SK-N-SH (cell line): Measurements from ENCODE around the gene PRAME. TPM values are rescaled to one million over a fixed set of nuclear protein-coding genes. Genes with fewer than 3 reads are reported as not detected.

Source experiments
- CTCF ChIA-PET: fragments of 300-600, 350-600 bp; formaldehyde crosslinking; extraction: SDS; loops from one replicate; lab custom pipeline; 2021; lab: Yijun Ruan, JAX
- POLR2A ChIA-PET: fragments of 350-600 bp; sonication (Branson Sonifier 250); formaldehyde crosslinking; extraction: SDS; loops from one replicate; lab custom pipeline; 2020; ENCODE audit warnings: antibody characterized with exemption, inconsistent platforms; lab: Yijun Ruan, JAX
- DNase-seq: peaks from one replicate; pipeline ENCODE4 v3.0.0; 2012
- H2AFZ ChIP-seq: fragments of 200-600 bp; sonication (generic); 2 replicates; pipeline ENCODE4 v1.8.1; 2016; ENCODE audit warnings: antibody characterized with exemption, mild to moderate bottlenecking, low read depth
- H3F3A ChIP-seq: fragments of 200-600 bp; sonication (generic); replicated peaks from 2 replicates; pipeline ENCODE3; 2016; ENCODE audit warnings: antibody characterized with exemption, mild to moderate bottlenecking; ENCODE audit not compliant: insufficient read depth
- H3K27ac ChIP-seq, 2 experiments: fragments of 200-500 bp in 1 of 2; fragments of 200-600 bp in 1 of 2; sonication (Bioruptor generic) in 1 of 2; sonication (generic), shearing (Covaris generic) in 1 of 2; 2 replicates each; pipeline versions ENCODE4 v1.5.1 to v1.6.1; 2014 to 2016; ENCODE audit warnings: low read depth in 2 of 2, inconsistent platforms in 1 of 2, low read length in 1 of 2, mild to moderate bottlenecking in 1 of 2, mixed read lengths in 1 of 2
- H3K27me3 ChIP-seq: fragments of 200-600 bp; sonication (generic), shearing (Covaris generic); 2 replicates; pipeline ENCODE4 v1.6.1; 2016; ENCODE audit warnings: mixed run types; ENCODE audit not compliant: insufficient read depth
- H3K36me3 ChIP-seq, 2 experiments: fragments of 200-500 bp in 1 of 2; fragments of 200-600 bp in 1 of 2; sonication (Bioruptor generic) in 1 of 2; sonication (generic) in 1 of 2; replicated peaks in 1 of 2; 2 replicates each; pipeline versions ENCODE3 to v1.5.1; 2014 to 2016; ENCODE audit warnings: low read length in 1 of 2, mild to moderate bottlenecking in 1 of 2; ENCODE audit not compliant: insufficient read depth in 2 of 2, control insufficient read depth in 1 of 2
- H3K4me1 ChIP-seq, 2 experiments: fragments of 200-500 bp in 1 of 2; fragments of 200-600 bp in 1 of 2; sonication (Bioruptor generic) in 1 of 2; sonication (generic), shearing (Covaris generic) in 1 of 2; 2 replicates each; pipeline versions ENCODE4 v1.5.1 to v1.6.1; 2014 to 2016; ENCODE audit warnings: low read depth in 1 of 2, low read length in 1 of 2, mixed run types in 1 of 2; ENCODE audit not compliant: insufficient read depth in 2 of 2, control insufficient read depth in 1 of 2
- H3K4me2 ChIP-seq: fragments of 200-600 bp; sonication (generic), shearing (Covaris generic); 2 replicates; pipeline ENCODE4 v1.6.1; 2017; ENCODE audit warnings: mixed run types
- H3K4me3 ChIP-seq, 2 experiments: fragments of 200-500 bp in 1 of 2; fragments of 200-600 bp in 1 of 2; sonication (Bioruptor generic) in 1 of 2; sonication (generic), shearing (Covaris generic) in 1 of 2; 2 replicates each; pipeline versions ENCODE4 v1.5.1 to v1.8.1; 2014 to 2016; ENCODE audit warnings: low read depth in 2 of 2, inconsistent platforms in 1 of 2, low read length in 1 of 2, mild to moderate bottlenecking in 1 of 2, mixed read lengths in 1 of 2, moderate library complexity in 1 of 2
- H3K79me2 ChIP-seq: fragments of 200-600 bp; sonication (generic); 2 replicates; pipeline ENCODE4 v1.8.1; 2017; ENCODE audit warnings: mild to moderate bottlenecking; ENCODE audit not compliant: insufficient read depth
- H3K9ac ChIP-seq: fragments of 200-600 bp; sonication (generic); 2 replicates; pipeline ENCODE4 v1.6.1; 2017; ENCODE audit warnings: mixed run types
- H3K9me2 ChIP-seq: fragments of 200-600 bp; sonication (generic); 2 replicates; pipeline ENCODE4 v1.6.1; 2017; ENCODE audit warnings: mixed run types
- H3K9me3 ChIP-seq: fragments of 200-600 bp; sonication (generic); 2 replicates; pipeline ENCODE4 v1.6.1; 2017; ENCODE audit warnings: mixed run types, mild to moderate bottlenecking, moderate library complexity
- H4K20me1 ChIP-seq: fragments of 200-600 bp; sonication (generic); 2 replicates; pipeline ENCODE4 v1.6.1; 2017; ENCODE audit warnings: mild to moderate bottlenecking, mixed run types; ENCODE audit not compliant: insufficient read depth
- CHD2 ChIP-seq: fragments of 150-350 bp; IDR thresholded peaks from 2 replicates; pipeline ENCODE4 v1.6.1; 2018; ENCODE audit warnings: low read length; ENCODE audit not compliant: partially characterized antibody
- EZH2phosphoT487 ChIP-seq: fragments of 200-600 bp; sonication (generic); IDR thresholded peaks from 2 replicates; pipeline ENCODE4 v1.6.1; 2017; ENCODE audit warnings: low read depth, mixed run types, mild to moderate bottlenecking, antibody characterized with exemption, moderate library complexity, borderline replicate concordance
- FOXJ3 ChIP-seq: sonication (generic); formaldehyde crosslinking; IDR thresholded peaks from 2 replicates; pipeline ENCODE4 v1.5.1; 2020; ENCODE audit warnings: mild to moderate bottlenecking, missing genetic modification reagents
- GABPA ChIP-seq: IDR thresholded peaks from 2 replicates; pipeline ENCODE4 v1.4.0; 2012; ENCODE audit warnings: low read depth, mild to moderate bottlenecking
- GATA2 ChIP-seq: sonication (generic); formaldehyde crosslinking; IDR thresholded peaks from 2 replicates; pipeline ENCODE4 v1.5.0; 2020; ENCODE audit warnings: mild to moderate bottlenecking, missing genetic modification reagents
- NFIC ChIP-seq: IDR thresholded peaks from 2 replicates; pipeline ENCODE4 v1.4.0; 2012; ENCODE audit warnings: borderline replicate concordance
- NRF1 ChIP-seq: IDR thresholded peaks from 2 replicates; pipeline ENCODE4 v1.6.1; 2012; ENCODE audit warnings: low read depth, mild to moderate bottlenecking, low read length
- POLR2AphosphoS5 ChIP-seq: IDR thresholded peaks from 2 replicates; pipeline ENCODE4 v1.6.1; 2012; ENCODE audit warnings: low read depth, low read length
- RAD21 ChIP-seq: IDR thresholded peaks from 2 replicates; pipeline ENCODE4 v1.6.1; 2012; ENCODE audit warnings: mild to moderate bottlenecking, low read length
- SIN3A ChIP-seq: IDR thresholded peaks from 2 replicates; pipeline ENCODE4 v1.6.1; 2012; ENCODE audit warnings: low read depth, mild to moderate bottlenecking, low read length, moderate library complexity, borderline replicate concordance
- TCF12 ChIP-seq: IDR thresholded peaks from 2 replicates; pipeline ENCODE4 v1.4.0; 2012
- YY1 ChIP-seq: IDR thresholded peaks from 2 replicates; pipeline ENCODE4 v1.4.0; 2012; ENCODE audit warnings: low read depth, mild to moderate bottlenecking
- WGBS: methylation state at CpG from one replicate; pipeline ENCODE4 v1.1.6; 2017; ENCODE audit warnings: low lambda C conversion rate; 5-methylcytosine and 5-hydroxymethylcytosine counted together
- polyA plus RNA-seq, 3 experiments: library from polyadenylated mRNA; depleted of rRNA; stranded (reverse); fragments of >200 nt; gene quantifications; 2 replicates each; pipeline ENCODE4 v1.2.3, GENCODE V29; 2012
- TF ChIP-seq, protein P1 (sequence below): fragments of 200-600 bp; sonication (generic); IDR thresholded peaks from 2 replicates; pipeline ENCODE4 v1.6.1; 2017; ENCODE audit warnings: antibody characterized with exemption, mild to moderate bottlenecking, moderate library complexity
- TF ChIP-seq, protein P2 (sequence below): fragments of 150-350 bp; IDR thresholded peaks from 2 replicates; pipeline ENCODE4 v1.6.1; 2017; ENCODE audit warnings: antibody characterized with exemption, low read length, low read depth, borderline replicate concordance
- TF ChIP-seq, protein P3 (sequence below): IDR thresholded peaks from 2 replicates; pipeline ENCODE4; 2012
- TF ChIP-seq, protein P4 (sequence below): IDR thresholded peaks from 2 replicates; pipeline ENCODE4 v1.4.0; 2012; ENCODE audit warnings: low read depth
- TF ChIP-seq, protein P5 (sequence below): IDR thresholded peaks from 2 replicates; pipeline ENCODE4 v1.4.0; 2012; ENCODE audit warnings: low read depth, borderline replicate concordance

The PRAME gene
- polyA plus RNA-seq, 1 of the 3 experiments (the other 2 are of a cell fraction): 193 TPM

DNA sequence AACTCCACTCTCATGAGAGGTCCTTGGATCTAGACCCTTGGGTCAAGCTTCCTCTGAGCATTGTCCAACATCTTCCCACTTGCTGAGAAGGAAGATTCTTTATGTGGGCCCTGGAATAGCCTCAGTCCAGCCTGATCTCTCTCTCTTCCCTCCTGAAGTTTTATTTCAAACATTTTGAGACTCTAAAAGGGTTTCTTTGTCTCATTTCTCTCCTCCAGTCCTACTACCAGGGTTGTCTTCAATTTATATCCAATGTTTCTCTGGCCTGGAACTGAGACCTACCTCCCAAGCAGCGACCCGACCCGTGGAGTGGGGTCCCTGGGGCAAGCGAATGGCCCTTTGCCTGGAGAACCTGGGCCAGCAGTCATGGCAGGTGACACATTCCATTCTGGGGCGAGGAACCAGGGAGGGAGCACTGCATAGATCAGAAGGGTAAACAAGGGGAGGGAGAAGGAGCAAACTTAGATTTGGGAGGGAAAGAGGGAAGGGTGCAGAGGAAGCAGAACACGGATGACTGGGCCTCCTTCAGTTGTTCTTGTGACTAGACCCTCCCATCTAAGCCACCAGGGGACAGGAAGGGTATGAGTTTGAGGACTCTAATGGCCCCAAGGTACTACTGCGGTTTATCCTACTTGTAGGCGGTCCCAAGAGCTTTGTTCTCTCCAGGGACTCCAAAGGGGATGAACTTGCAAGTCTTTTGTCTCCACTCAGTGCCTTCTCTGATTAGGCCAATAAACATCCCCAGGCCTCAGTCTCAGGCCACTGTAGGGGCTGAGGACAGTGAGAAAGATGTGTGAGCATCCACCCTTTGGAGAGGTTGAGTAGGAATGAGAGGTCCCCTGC is 14.2 kb upstream of the PRAME start:
- 25% methylated on average over 8 of the region's 8 CpGs for WGBS
- Histone ChIP-seq H3K4me1 (no peaks in the 10 kb centered on the region), H3K9ac (no peak overlapping the region), H4K20me1 (no peaks in the 10 kb centered on the region), H3K27ac (no peak overlapping the region), H3F3A (no peaks in the 10 kb centered on the region), H3K9me2 (no peaks in the 10 kb centered on the region), H2AFZ (no peak overlapping the region), H3K36me3 (no peaks in the 10 kb centered on the region), H3K9me3 (no peaks in the 10 kb centered on the region), H3K27me3 (peaks cover 35% of the 10 kb centered on the region), H3K79me2 (no peaks in the 10 kb centered on the region), H3K4me2 (no peak overlapping the region), H3K4me3 (no peak overlapping the region)
- no peak for TF ChIP-seq NFIC
- TF ChIP-seq FOXJ3 (CRISPR knock-in tag): no peak
- TF ChIP-seq SIN3A: no peak
- no peak for DNase-seq
- ChIA-PET POLR2A (no interaction called here), CTCF (interaction anchor here (1.4 to 12.4 kb wide), 3 partner anchors 14 to 109 kb away, joined by 3 to 190 read pairs (median 11); partner anchors contain the start of gene PRAME)

DNA sequence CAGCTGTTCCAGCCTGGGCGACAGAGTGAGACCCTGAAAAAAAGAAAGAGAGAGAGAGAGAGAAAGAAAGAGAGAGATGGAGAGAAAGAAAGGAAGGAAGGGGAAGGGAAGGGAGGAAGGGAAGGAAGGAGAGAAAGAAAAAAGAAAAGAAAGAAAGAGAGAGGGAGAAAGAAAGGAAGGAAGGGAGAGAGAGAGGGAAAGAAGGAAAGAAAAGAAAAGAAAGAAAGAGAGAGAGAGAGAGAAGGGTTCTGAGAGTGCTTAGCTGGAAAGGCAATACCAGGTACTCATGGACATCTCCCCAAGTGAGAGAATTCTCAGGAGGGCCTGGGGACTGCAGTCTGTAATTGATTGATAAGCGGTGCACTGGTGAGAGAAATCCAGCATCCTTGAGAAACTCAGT is 12.8 kb upstream of the PRAME start:
- no peak overlapping the region for H3K9ac ChIP-seq
- 44% methylated on average over 2 of the region's 2 CpGs for WGBS
- ChIA-PET CTCF (interaction anchor here (0.7 to 12.4 kb wide), 5 partner anchors 13 to 711 kb away, joined by 3 to 190 read pairs (median 6); partner anchors contain the start of gene PRAME), POLR2A (no interaction called here)
- no peak overlapping the region for H2AFZ ChIP-seq
- no peaks in the 10 kb centered on the region for H3K9me3 ChIP-seq
- no peaks in the 10 kb centered on the region for H3K36me3 ChIP-seq
- no peak overlapping the region for H3K4me2 ChIP-seq
- DNase-seq: no peak
- no peak overlapping the region for H3K4me3 ChIP-seq
- no peak overlapping the region for H3K27ac ChIP-seq
- TF ChIP-seq GATA2 (no peak), CHD2 (no peak), RAD21 (no peak)
- TF ChIP-seq, all 33 proteins: peak for 0
- no peaks in the 10 kb centered on the region for H4K20me1 ChIP-seq
- no peaks in the 10 kb centered on the region for H3F3A ChIP-seq
- H3K27me3 ChIP-seq: peaks cover 42% of the 10 kb centered on the region
- H3K4me1 ChIP-seq: no peaks in the 10 kb centered on the region
- H3K79me2 ChIP-seq: no peaks in the 10 kb centered on the region
- H3K9me2 ChIP-seq: no peaks in the 10 kb centered on the region

DNA sequence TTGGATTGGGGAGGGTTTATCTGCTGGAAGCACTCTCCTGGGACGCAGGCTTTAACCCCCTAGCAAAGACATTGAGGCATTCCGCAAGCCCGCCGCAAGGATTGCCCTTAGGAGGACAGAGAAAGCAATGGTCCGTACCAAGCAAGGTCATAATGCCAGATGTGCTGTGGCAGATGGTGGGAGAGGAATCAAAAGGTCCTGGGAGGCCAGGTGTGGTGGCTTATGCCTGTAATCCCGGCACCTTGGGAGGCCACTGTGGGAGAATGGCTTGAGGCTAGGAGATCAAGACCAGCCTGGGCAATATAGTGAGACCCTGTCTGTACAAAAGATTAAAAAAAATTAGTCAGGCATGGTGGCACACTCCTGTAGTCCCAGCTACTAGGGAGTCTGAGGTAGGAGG is 12.4 kb upstream of the PRAME start:
- no peaks in the 10 kb centered on the region for H3F3A ChIP-seq
- H3K4me2 ChIP-seq: no peak overlapping the region
- H3K36me3 ChIP-seq: no peaks in the 10 kb centered on the region
- WGBS: 54% methylated on average over 6 of the region's 6 CpGs
- DNase-seq: no peak
- CTCF ChIA-PET: interaction anchor here (0.7 to 12.4 kb wide), 5 partner anchors 12 to 711 kb away, joined by 3 to 190 read pairs (median 6); partner anchors contain the start of gene PRAME
- H3K9me2 ChIP-seq: no peaks in the 10 kb centered on the region
- POLR2A ChIA-PET: no interaction called here
- no peak overlapping the region for H3K9ac ChIP-seq
- no peaks in the 10 kb centered on the region for H3K9me3 ChIP-seq
- H3K4me1 ChIP-seq: no peaks in the 10 kb centered on the region
- H4K20me1 ChIP-seq: no peaks in the 10 kb centered on the region
- H3K4me3 ChIP-seq: no peak overlapping the region
- H3K27me3 ChIP-seq: peaks cover 42% of the 10 kb centered on the region
- no peaks in the 10 kb centered on the region for H3K79me2 ChIP-seq
- no peak overlapping the region for H3K27ac ChIP-seq
- no peak overlapping the region for H2AFZ ChIP-seq
- TF ChIP-seq TCF12: no peak
- TF ChIP-seq EZH2phosphoT487: no peak
- TF ChIP-seq, protein P1, sequence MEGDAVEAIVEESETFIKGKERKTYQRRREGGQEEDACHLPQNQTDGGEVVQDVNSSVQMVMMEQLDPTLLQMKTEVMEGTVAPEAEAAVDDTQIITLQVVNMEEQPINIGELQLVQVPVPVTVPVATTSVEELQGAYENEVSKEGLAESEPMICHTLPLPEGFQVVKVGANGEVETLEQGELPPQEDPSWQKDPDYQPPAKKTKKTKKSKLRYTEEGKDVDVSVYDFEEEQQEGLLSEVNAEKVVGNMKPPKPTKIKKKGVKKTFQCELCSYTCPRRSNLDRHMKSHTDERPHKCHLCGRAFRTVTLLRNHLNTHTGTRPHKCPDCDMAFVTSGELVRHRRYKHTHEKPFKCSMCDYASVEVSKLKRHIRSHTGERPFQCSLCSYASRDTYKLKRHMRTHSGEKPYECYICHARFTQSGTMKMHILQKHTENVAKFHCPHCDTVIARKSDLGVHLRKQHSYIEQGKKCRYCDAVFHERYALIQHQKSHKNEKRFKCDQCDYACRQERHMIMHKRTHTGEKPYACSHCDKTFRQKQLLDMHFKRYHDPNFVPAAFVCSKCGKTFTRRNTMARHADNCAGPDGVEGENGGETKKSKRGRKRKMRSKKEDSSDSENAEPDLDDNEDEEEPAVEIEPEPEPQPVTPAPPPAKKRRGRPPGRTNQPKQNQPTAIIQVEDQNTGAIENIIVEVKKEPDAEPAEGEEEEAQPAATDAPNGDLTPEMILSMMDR: no peak
- TF ChIP-seq, protein P2, sequence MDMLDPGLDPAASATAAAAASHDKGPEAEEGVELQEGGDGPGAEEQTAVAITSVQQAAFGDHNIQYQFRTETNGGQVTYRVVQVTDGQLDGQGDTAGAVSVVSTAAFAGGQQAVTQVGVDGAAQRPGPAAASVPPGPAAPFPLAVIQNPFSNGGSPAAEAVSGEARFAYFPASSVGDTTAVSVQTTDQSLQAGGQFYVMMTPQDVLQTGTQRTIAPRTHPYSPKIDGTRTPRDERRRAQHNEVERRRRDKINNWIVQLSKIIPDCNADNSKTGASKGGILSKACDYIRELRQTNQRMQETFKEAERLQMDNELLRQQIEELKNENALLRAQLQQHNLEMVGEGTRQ: no peak
- no peak for TF ChIP-seq YY1
- no peak for TF ChIP-seq RAD21
- TF ChIP-seq, protein P3, sequence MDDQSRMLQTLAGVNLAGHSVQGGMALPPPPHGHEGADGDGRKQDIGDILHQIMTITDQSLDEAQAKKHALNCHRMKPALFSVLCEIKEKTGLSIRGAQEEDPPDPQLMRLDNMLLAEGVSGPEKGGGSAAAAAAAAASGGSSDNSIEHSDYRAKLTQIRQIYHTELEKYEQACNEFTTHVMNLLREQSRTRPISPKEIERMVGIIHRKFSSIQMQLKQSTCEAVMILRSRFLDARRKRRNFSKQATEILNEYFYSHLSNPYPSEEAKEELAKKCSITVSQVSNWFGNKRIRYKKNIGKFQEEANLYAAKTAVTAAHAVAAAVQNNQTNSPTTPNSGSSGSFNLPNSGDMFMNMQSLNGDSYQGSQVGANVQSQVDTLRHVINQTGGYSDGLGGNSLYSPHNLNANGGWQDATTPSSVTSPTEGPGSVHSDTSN: no peak
- TF ChIP-seq POLR2AphosphoS5: no peak
- no peak for TF ChIP-seq GABPA
- TF ChIP-seq, protein P4, sequence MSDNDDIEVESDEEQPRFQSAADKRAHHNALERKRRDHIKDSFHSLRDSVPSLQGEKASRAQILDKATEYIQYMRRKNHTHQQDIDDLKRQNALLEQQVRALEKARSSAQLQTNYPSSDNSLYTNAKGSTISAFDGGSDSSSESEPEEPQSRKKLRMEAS: no peak
- no peak for TF ChIP-seq NRF1
- TF ChIP-seq, protein P5, sequence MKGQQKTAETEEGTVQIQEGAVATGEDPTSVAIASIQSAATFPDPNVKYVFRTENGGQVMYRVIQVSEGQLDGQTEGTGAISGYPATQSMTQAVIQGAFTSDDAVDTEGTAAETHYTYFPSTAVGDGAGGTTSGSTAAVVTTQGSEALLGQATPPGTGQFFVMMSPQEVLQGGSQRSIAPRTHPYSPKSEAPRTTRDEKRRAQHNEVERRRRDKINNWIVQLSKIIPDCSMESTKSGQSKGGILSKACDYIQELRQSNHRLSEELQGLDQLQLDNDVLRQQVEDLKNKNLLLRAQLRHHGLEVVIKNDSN: no peak
